Daoy (cell line): Measurements from ENCODE around the gene FAM81A. TPM values are rescaled to one million over a fixed set of nuclear protein-coding genes. Genes with fewer than 3 reads are reported as not detected.
A peak's percentile ranks its signal among the peaks of the same experiment; 100 is the strongest.
"Not testable (repeated sequence)": the region's sequence is repeated elsewhere in the genome, so short reads cannot be mapped to it uniquely, and the experiment has no call there.

Experiments
- DNase-seq: peaks from one replicate; pipeline ENCODE4 v3.0.0-alpha.2; 2015; ENCODE audit warnings: low read depth
- total RNA-seq: library from RNA; depleted of rRNA; stranded (reverse); fragments of >200 nt; shearing (Covaris generic); gene quantifications from 2 replicates; pipeline ENCODE4 v1.2.3, GENCODE V29; 2014

The FAM81A gene
- total RNA-seq, 1 experiment from 2014 or later, result 1.6 TPM

GRCh38 chr15:59485036-59485435, 47.0 kb downstream of the FAM81A start:
- DNase-seq, result no peak

- DNase-seq, result not testable (repeated sequence)
Observed at GRCh38 chr15:59489485-59489884, 51.5 kb downstream of the FAM81A start.

GRCh38 chr15:59491062-59491461, 53.1 kb downstream of the FAM81A start:
- no peak for DNase-seq

GRCh38 chr15:59492389-59493377, 54.7 kb downstream of the FAM81A start:
- peak; percentile 67 for DNase-seq

- peak; percentile 64 for DNase-seq
Observed at GRCh38 chr15:59501597-59501996, 63.6 kb downstream of the FAM81A start.

- no peak for DNase-seq
Observed at GRCh38 chr15:59515190-59515589, 77.2 kb downstream of the FAM81A start.

- no peak for DNase-seq
Observed at GRCh38 chr15:59516655-59517461, 78.9 kb downstream of the FAM81A start.

GRCh38 chr15:59519329-59519728, 81.3 kb downstream of the FAM81A start:
- DNase-seq, result no peak

- DNase-seq, result no peak
Observed at GRCh38 chr15:59521443-59521842, 83.5 kb downstream of the FAM81A start.

GRCh38 chr15:59522988-59523461, 85.0 kb downstream of the FAM81A start:
- no peak for DNase-seq

GRCh38 chr15:59523702-59524101, 85.7 kb downstream of the FAM81A start:
- no peak for DNase-seq

- DNase-seq, result no peak
Observed at GRCh38 chr15:59524331-59524731, 86.3 kb downstream of the FAM81A start.

GRCh38 chr15:59526466-59526865, 88.5 kb downstream of the FAM81A start:
- not testable (repeated sequence) for DNase-seq

GRCh38 chr15:59528429-59528828, 90.4 kb downstream of the FAM81A start:
- no peak for DNase-seq

GRCh38 chr15:59528961-59529402, 91.0 kb downstream of the FAM81A start:
- DNase-seq, result peak; percentile 83

- DNase-seq, result no peak
Observed at GRCh38 chr15:59531066-59531675, 93.2 kb downstream of the FAM81A start.

- peak; percentile 24 for DNase-seq
Observed at GRCh38 chr15:59532770-59533379, 94.9 kb downstream of the FAM81A start.

GRCh38 chr15:59536553-59536952, 98.6 kb downstream of the FAM81A start:
- DNase-seq, result no peak

- no peak for DNase-seq
Observed at GRCh38 chr15:59537403-59537802, 99.4 kb downstream of the FAM81A start.

GRCh38 chr15:59538494-59538893, 100.5 kb downstream of the FAM81A start:
- DNase-seq, result no peak

- peak; percentile 28 for DNase-seq
Observed at GRCh38 chr15:59539799-59540198, 101.8 kb downstream of the FAM81A start.
